A549 (cell line): ENCODE data around the gene SLC16A5. TPM values are rescaled to one million over a fixed set of nuclear protein-coding genes. Genes with fewer than 3 reads are reported as not detected.
A peak's percentile ranks its signal among the peaks of the same experiment; 100 is the strongest.

ENCODE experiments used
- ATOH8 ChIP-seq: fragments of 250-450 bp; sonication (Bioruptor Pico); IDR thresholded peaks from 2 replicates; pipeline ENCODE4 v1.5.0; 2020; ENCODE audit warnings: low read depth, mild to moderate bottlenecking, moderate library complexity
- CBX8 ChIP-seq: fragments of 200-600 bp; sonication (generic); IDR thresholded peaks from 2 replicates; pipeline ENCODE4 v1.6.1; 2016
- E2F6 ChIP-seq: IDR thresholded peaks from 2 replicates; pipeline ENCODE4 v1.6.1; 2012; ENCODE audit warnings: low read depth, borderline replicate concordance
- EHMT2 ChIP-seq: fragments of 200-600 bp; sonication (generic); IDR thresholded peaks from 2 replicates; pipeline ENCODE4 v1.6.1; 2016; ENCODE audit warnings: antibody characterized with exemption, low read depth, mild to moderate bottlenecking, moderate library complexity
- EP300 ChIP-seq, 2 experiments: fragments of >200 bp; sonication (Bioruptor Twin); formaldehyde crosslinking; IDR thresholded peaks; 2 replicates in 1 of 2; 3 replicates in 1 of 2; pipeline ENCODE4 v1.6.1; 2016 to 2017
- ESRRA ChIP-seq: fragments of 150-350 bp; IDR thresholded peaks from 2 replicates; pipeline ENCODE4 v1.6.1; 2014; ENCODE audit warnings: mild to moderate bottlenecking, low read length, borderline replicate concordance
- FOSB ChIP-seq: fragments of 250-450 bp; sonication (Bioruptor Pico); IDR thresholded peaks from 2 replicates; pipeline ENCODE4 v1.5.0; 2020; ENCODE audit warnings: mild to moderate bottlenecking, moderate library complexity
- FOXS1 ChIP-seq: fragments of 250-450 bp; sonication (Bioruptor Pico); IDR thresholded peaks from 2 replicates; pipeline ENCODE4 v1.5.0; 2020; ENCODE audit warnings: mild to moderate bottlenecking, moderate library complexity
- GATA3 ChIP-seq: IDR thresholded peaks from 2 replicates; pipeline ENCODE4 v1.6.1; 2012; ENCODE audit warnings: borderline replicate concordance
- HOXB5 ChIP-seq: fragments of 250-450 bp; sonication (Bioruptor Pico); IDR thresholded peaks from 2 replicates; pipeline ENCODE4 v1.5.0; 2020; ENCODE audit warnings: mild to moderate bottlenecking, moderate library complexity
- JUNB ChIP-seq: fragments of >200 bp; sonication (Bioruptor Twin); formaldehyde crosslinking; IDR thresholded peaks from 2 replicates; pipeline ENCODE4 v1.6.1; 2016
- MAFK ChIP-seq: fragments of 450-650 bp; IDR thresholded peaks from 2 replicates; pipeline ENCODE4 v1.6.1; 2014; ENCODE audit not compliant: partially characterized antibody
- MAX ChIP-seq: IDR thresholded peaks from 2 replicates; pipeline ENCODE4 v1.6.1; 2012
- MAZ ChIP-seq: fragments of 150-350 bp; IDR thresholded peaks from 2 replicates; pipeline ENCODE4 v1.6.1; 2014; ENCODE audit warnings: antibody characterized with exemption, low read depth, low read length, borderline replicate concordance
- PBX3 ChIP-seq: IDR thresholded peaks from 2 replicates; pipeline ENCODE4 v1.6.1; 2012
- REST ChIP-seq: fragments of 200-600 bp; sonication (generic); IDR thresholded peaks from 2 replicates; pipeline ENCODE4 v1.6.1; 2016; ENCODE audit warnings: antibody characterized with exemption, mild to moderate bottlenecking, moderate library complexity
- RFX5 ChIP-seq: fragments of 450-650 bp; IDR thresholded peaks from 2 replicates; pipeline ENCODE4 v1.7.1; 2014; ENCODE audit warnings: antibody characterized with exemption, mild to moderate bottlenecking, moderate library complexity
- RNF2 ChIP-seq: fragments of 200-600 bp; sonication (generic); IDR thresholded peaks from 2 replicates; pipeline ENCODE4 v1.6.1; 2016; ENCODE audit warnings: low read depth, mild to moderate bottlenecking, antibody characterized with exemption, moderate library complexity, borderline replicate concordance
- SMC3 ChIP-seq: fragments of >200 bp; sonication (Bioruptor Twin); formaldehyde crosslinking; IDR thresholded peaks from 3 replicates; pipeline ENCODE4 v1.6.1; 2018; ENCODE audit warnings: inconsistent platforms
- SREBF2 ChIP-seq: fragments of 450-650 bp; IDR thresholded peaks from 2 replicates; pipeline ENCODE4 v1.6.1; 2014; ENCODE audit warnings: mild to moderate bottlenecking, moderate library complexity
- TFCP2L1 ChIP-seq: fragments of 250-450 bp; sonication (Bioruptor Pico); IDR thresholded peaks from 2 replicates; pipeline ENCODE4 v1.5.0; 2021; ENCODE audit warnings: mild to moderate bottlenecking
- TP53 ChIP-seq: fragments of 250-450 bp; sonication (Bioruptor Pico); IDR thresholded peaks from 2 replicates; pipeline ENCODE4 v1.5.0; 2021; ENCODE audit warnings: mild to moderate bottlenecking, moderate library complexity
- USF2 ChIP-seq: fragments of 450-650 bp; IDR thresholded peaks from 2 replicates; pipeline ENCODE4 v1.6.1; 2014; ENCODE audit warnings: antibody characterized with exemption
- polyA plus RNA-seq, 4 experiments: library from polyadenylated mRNA; depleted of rRNA in 3 of 4; stranded (reverse); fragments of >200 nt; fragmentation: RNase III in 1 of 4; extraction: RNeasy Plus Mini Kit Qiagen cat#74134 plus additional on column Dnase treatment in 1 of 4; gene quantifications; 2 replicates in 3 of 4; 3 replicates in 1 of 4; pipeline ENCODE4 v1.2.3, GENCODE V29; 2011 to 2017
- TF ChIP-seq, protein P1 (sequence below): fragments of 250-450 bp; sonication (Bioruptor Pico); IDR thresholded peaks from 2 replicates; pipeline ENCODE4 v1.5.0; 2021; ENCODE audit warnings: mild to moderate bottlenecking, moderate library complexity, borderline replicate concordance
- TF ChIP-seq, protein P2 (sequence below): fragments of >200 bp; sonication (Bioruptor Twin); formaldehyde crosslinking; IDR thresholded peaks from 3 replicates; pipeline ENCODE4 v1.6.1; 2016

Gene SLC16A5
- polyA plus RNA-seq, 2 of the 4 experiments (the other 2 are of a cell fraction), result 19.0 to 27.2 TPM

DNA sequence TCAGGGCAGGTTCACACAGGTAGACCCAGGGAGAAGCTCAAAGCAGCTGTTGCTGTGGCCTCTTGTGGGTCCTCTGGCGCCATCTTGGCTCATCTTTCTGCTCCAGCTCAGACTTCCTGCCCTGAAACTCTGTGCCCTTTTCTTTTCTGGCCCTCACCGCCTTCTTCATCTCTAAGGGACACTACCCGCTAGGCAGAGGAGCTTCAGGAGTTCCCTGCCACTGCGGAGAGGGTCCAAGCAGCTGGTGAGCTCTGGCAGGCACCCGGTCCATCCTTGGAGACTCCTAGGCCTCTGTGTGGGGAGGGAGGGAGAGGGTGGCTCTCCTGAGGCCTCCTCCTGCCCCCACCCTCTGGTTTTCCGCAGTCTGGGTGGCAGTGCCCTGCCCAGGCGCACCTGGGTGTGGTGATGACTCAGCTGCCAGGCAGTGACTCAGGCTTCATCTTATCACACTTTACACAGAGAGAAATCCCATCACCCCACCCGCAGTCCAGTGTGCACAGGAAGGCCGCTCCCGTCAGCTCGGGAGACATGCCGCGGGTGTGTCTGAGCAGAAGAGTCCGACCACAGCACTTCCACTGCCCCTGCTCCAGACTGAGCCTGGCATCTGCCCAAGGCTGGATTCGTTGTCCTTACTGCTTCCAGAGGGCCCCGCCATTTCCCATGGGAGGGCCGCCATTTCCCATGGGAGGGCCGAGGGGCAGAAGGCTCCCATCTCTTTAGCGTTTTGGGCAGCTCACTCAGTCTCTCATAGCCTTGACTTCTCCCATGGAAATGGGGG lies 36.5 kb downstream of the SLC16A5 start (continued):
- TF ChIP-seq, protein P1, sequence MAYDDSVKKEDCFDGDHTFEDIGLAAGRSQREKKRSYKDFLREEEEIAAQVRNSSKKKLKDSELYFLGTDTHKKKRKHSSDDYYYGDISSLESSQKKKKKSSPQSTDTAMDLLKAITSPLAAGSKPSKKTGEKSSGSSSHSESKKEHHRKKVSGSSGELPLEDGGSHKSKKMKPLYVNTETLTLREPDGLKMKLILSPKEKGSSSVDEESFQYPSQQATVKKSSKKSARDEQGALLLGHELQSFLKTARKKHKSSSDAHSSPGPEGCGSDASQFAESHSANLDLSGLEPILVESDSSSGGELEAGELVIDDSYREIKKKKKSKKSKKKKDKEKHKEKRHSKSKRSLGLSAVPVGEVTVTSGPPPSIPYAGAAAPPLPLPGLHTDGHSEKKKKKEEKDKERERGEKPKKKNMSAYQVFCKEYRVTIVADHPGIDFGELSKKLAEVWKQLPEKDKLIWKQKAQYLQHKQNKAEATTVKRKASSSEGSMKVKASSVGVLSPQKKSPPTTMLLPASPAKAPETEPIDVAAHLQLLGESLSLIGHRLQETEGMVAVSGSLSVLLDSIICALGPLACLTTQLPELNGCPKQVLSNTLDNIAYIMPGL (CRISPR knock-in tag), result peak; percentile 98
- TF ChIP-seq FOSB (CRISPR knock-in tag) (no peak; the same call in none of the 2 replicates), MAFK (peak; percentile 99), PBX3 (peak; percentile 66; the same call in 1 of the 2 replicates), RFX5 (peak; percentile 59), JUNB (peak; percentile 93), ATOH8 (peak; percentile 91), TFCP2L1 (CRISPR knock-in tag) (peak; percentile 92), EHMT2 (peak; percentile 63; the same call in 1 of the 2 replicates), REST (no peak), MAZ (peak; percentile 99), SREBF2 (no peak), SMC3 (peak; percentile 46; the same call in 2 of the 3 replicates), RNF2 (no peak), EP300 (IDR thresholded peaks at IDR 0.05) (peak; percentile 30 to 80; a peak in 3 of 5 replicates), TP53 (peak; percentile 90), USF2 (no peak), E2F6 (peak; percentile 83), GATA3 (peak; percentile 93), MAX (peak; percentile 97), FOXS1 (CRISPR knock-in tag) (peak; percentile 90; the same call in 1 of the 2 replicates), ESRRA (no peak), HOXB5 (CRISPR knock-in tag) (peak; percentile 97), CBX8 (no peak)
- TF ChIP-seq, protein P2, sequence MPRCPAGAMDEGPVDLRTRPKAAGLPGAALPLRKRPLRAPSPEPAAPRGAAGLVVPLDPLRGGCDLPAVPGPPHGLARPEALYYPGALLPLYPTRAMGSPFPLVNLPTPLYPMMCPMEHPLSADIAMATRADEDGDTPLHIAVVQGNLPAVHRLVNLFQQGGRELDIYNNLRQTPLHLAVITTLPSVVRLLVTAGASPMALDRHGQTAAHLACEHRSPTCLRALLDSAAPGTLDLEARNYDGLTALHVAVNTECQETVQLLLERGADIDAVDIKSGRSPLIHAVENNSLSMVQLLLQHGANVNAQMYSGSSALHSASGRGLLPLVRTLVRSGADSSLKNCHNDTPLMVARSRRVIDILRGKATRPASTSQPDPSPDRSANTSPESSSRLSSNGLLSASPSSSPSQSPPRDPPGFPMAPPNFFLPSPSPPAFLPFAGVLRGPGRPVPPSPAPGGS, result no peak; the same call in 1 of the 3 replicates
- TF ChIP-seq, all 56 proteins: peak for 35
